H1 (cell line): ENCODE results near the gene OR4X2. TPM values are rescaled to one million over a fixed set of nuclear protein-coding genes. Genes with fewer than 3 reads are reported as not detected.

Experiments used
- polyA plus RNA-seq, 7 experiments: library from polyadenylated mRNA; depleted of rRNA in 3 of 7; stranded (reverse) in 5 of 7; unstranded in 2 of 7; fragments of >200 nt in 5 of 7; fragments of 200-250 nt in 2 of 7; gene quantifications; 1 replicate in 5 of 7; 2 replicates in 1 of 7; 4 replicates in 1 of 7; pipeline versions ENCODE4 v1.2.1 to v1.2.3, GENCODE V29; 2011 to 2013; ENCODE audit warnings: missing spikeins in 2 of 7, mixed read lengths in 2 of 7
- total RNA-seq: library from RNA; stranded (reverse); fragmentation: NEBNext Ultra II Directional; extraction: Animal tissue kit (Norgen Biotek cat#: 25700); gene quantifications from 2 replicates; pipeline ENCODE4 v1.2.1, GENCODE V29; 2021

OR4X2 gene
- total and polyA plus RNA-seq, 2 of the 8 experiments (the other 6 are each of a cell fraction or from before 2014, with no cell fraction given), result not detected

Other genes with a start within 250 kb of the OR4X2 start
- gene OR4B1, start 28.3 kb upstream of the OR4X2 start, total RNA-seq, result not detected in 2 replicates
- gene OR4B1, start 28.3 kb upstream of the OR4X2 start, polyA plus RNA-seq (2011; rRNA removed), result not detected in 2 replicates
- gene OR4X1, start 18.8 kb downstream of the OR4X2 start, total RNA-seq, result not detected in 2 replicates
- not detected in 2 replicates for gene OR4X1, start 18.8 kb downstream of the OR4X2 start, polyA plus RNA-seq (2011; rRNA removed)
- gene OR4S1, start 61.1 kb downstream of the OR4X2 start, total RNA-seq, result not detected in 2 replicates
- gene OR4S1, start 61.1 kb downstream of the OR4X2 start, polyA plus RNA-seq (2011; rRNA removed), result not detected in 2 replicates
- not detected in 2 replicates for gene OR4C3, start 79.8 kb downstream of the OR4X2 start, total RNA-seq
- not detected in 2 replicates for gene OR4C3, start 79.8 kb downstream of the OR4X2 start, polyA plus RNA-seq (2011; rRNA removed)
- gene OR4C5, start 121.4 kb downstream of the OR4X2 start, total RNA-seq, result not detected in 2 replicates
- not detected in 2 replicates for gene OR4C5, start 121.4 kb downstream of the OR4X2 start, polyA plus RNA-seq (2011; rRNA removed)
- not detected in 2 replicates for gene OR4A47, start 243.7 kb downstream of the OR4X2 start, total RNA-seq
- gene OR4A47, start 243.7 kb downstream of the OR4X2 start, polyA plus RNA-seq (2011; rRNA removed), result not detected in 2 replicates